Measurements from ENCODE around the gene HOMER3. TPM values are rescaled to one million over a fixed set of nuclear protein-coding genes. Genes with fewer than 3 reads are reported as not detected.
"Not testable (repeated sequence)": the region's sequence is repeated elsewhere in the genome, so short reads cannot be mapped to it uniquely, and the experiment has no call there.

The HOMER3 gene
- polyA plus RNA-seq, 1 donor from 2014 or later: 25.2 TPM

GRCh38 chr19:18905513-18906236, 35.3 kb downstream of the HOMER3 start:
- Mint-ChIP-seq H3K4me1 (peaks cover 0 to 4% (median 0%) of the 10 kb centered on the region in 3 donors), H3K9me3 (no peaks in the 10 kb centered on the region), H3K4me3 (no peak overlapping the region), H3K27ac (peak overlapping the region in 1 of 3 donors; percentile 14), H3K36me3 (peaks cover 5% of the 10 kb centered on the region), H3K27me3 (no peaks in the 10 kb centered on the region)

GRCh38 chr19:18905058-18905456, 36.0 kb downstream of the HOMER3 start:
- peak overlapping the region in 1 of 3 donors; percentile 14 for H3K27ac Mint-ChIP-seq
- H3K9me3 Mint-ChIP-seq: no peaks in the 10 kb centered on the region
- no peaks in the 10 kb centered on the region for H3K27me3 Mint-ChIP-seq
- peaks cover 6% of the 10 kb centered on the region for H3K36me3 Mint-ChIP-seq
- H3K4me3 Mint-ChIP-seq: no peak overlapping the region
- H3K4me1 Mint-ChIP-seq: peaks cover 0 to 4% (median 0%) of the 10 kb centered on the region in 3 donors

- H3K36me3 Mint-ChIP-seq: peaks cover 7% of the 10 kb centered on the region
- peaks cover 0 to 4% (median 0%) of the 10 kb centered on the region in 3 donors for H3K4me1 Mint-ChIP-seq
- H3K27me3 Mint-ChIP-seq: no peaks in the 10 kb centered on the region
- H3K4me3 Mint-ChIP-seq: no peak overlapping the region
- H3K9me3 Mint-ChIP-seq: no peaks in the 10 kb centered on the region
- H3K27ac Mint-ChIP-seq: no peak overlapping the region
Measured at GRCh38 chr19:18904334-18905057, 36.5 kb downstream of the HOMER3 start.

- H3K9me3 Mint-ChIP-seq: no peaks in the 10 kb centered on the region
- H3K36me3 Mint-ChIP-seq: peaks cover 7% of the 10 kb centered on the region
- no peak overlapping the region for H3K27ac Mint-ChIP-seq
- H3K4me1 Mint-ChIP-seq: peaks cover 0 to 4% (median 0%) of the 10 kb centered on the region in 3 donors
- H3K4me3 Mint-ChIP-seq: no peak overlapping the region
- no peaks in the 10 kb centered on the region for H3K27me3 Mint-ChIP-seq
Measured at GRCh38 chr19:18903156-18904037, 37.6 kb downstream of the HOMER3 start.

GRCh38 chr19:18902519-18902918, 38.5 kb downstream of the HOMER3 start:
- not testable (repeated sequence) for H3K27ac Mint-ChIP-seq

GRCh38 chr19:18901491-18901890, 39.5 kb downstream of the HOMER3 start:
- Mint-ChIP-seq H3K27me3 (peaks cover 12% of the 10 kb centered on the region), H3K36me3 (peaks cover 7% of the 10 kb centered on the region), H3K27ac (no peak overlapping the region), H3K9me3 (no peaks in the 10 kb centered on the region), H3K4me3 (no peak overlapping the region), H3K4me1 (peaks cover 0 to 6% (median under 1%) of the 10 kb centered on the region in 3 donors)

More at GRCh38 chr19:18902519-18902918, 38.5 kb downstream of the HOMER3 start:
- not testable (repeated sequence) for H3K9me3 Mint-ChIP-seq, H3K36me3 Mint-ChIP-seq, H3K4me3 Mint-ChIP-seq, H3K4me1 Mint-ChIP-seq, H3K27me3 Mint-ChIP-seq

GRCh38 chr19:18900700-18901481, 40.1 kb downstream of the HOMER3 start:
- peaks cover 0 to 7% (median 2%) of the 10 kb centered on the region in 3 donors for H3K4me1 Mint-ChIP-seq
- peaks cover 8% of the 10 kb centered on the region for H3K36me3 Mint-ChIP-seq
- peaks cover 13% of the 10 kb centered on the region for H3K27me3 Mint-ChIP-seq
- no peaks in the 10 kb centered on the region for H3K9me3 Mint-ChIP-seq
- peak overlapping the region in 1 of 3 donors; percentile 39 for H3K27ac Mint-ChIP-seq
- H3K4me3 Mint-ChIP-seq: no peak overlapping the region

- Mint-ChIP-seq H3K27ac (peak overlapping the region in 1 of 3 donors; percentile 39), H3K36me3 (peaks cover 7% of the 10 kb centered on the region), H3K27me3 (peaks cover 13% of the 10 kb centered on the region)
Measured at GRCh38 chr19:18899624-18900560, 41.1 kb downstream of the HOMER3 start.

GRCh38 chr19:18898607-18899408, 42.2 kb downstream of the HOMER3 start:
- Mint-ChIP-seq H3K4me3 (no peak overlapping the region), H3K27ac (no peak overlapping the region), H3K9me3 (no peaks in the 10 kb centered on the region), H3K4me1 (peaks cover 0 to 8% (median 2%) of the 10 kb centered on the region in 3 donors), H3K27me3 (peaks cover 17% of the 10 kb centered on the region), H3K36me3 (peaks cover 7% of the 10 kb centered on the region)

More at GRCh38 chr19:18899624-18900560, 41.1 kb downstream of the HOMER3 start:
- H3K4me3 Mint-ChIP-seq: no peak overlapping the region
- H3K4me1 Mint-ChIP-seq: peaks cover 0 to 9% (median 2%) of the 10 kb centered on the region in 3 donors
- H3K9me3 Mint-ChIP-seq: no peaks in the 10 kb centered on the region

GRCh38 chr19:18898081-18898606, 42.9 kb downstream of the HOMER3 start:
- peaks cover 0 to 10% (median 2%) of the 10 kb centered on the region in 3 donors for H3K4me1 Mint-ChIP-seq
- H3K9me3 Mint-ChIP-seq: no peaks in the 10 kb centered on the region
- peak overlapping the region in 1 of 4 donors; percentile 63 for H3K4me3 Mint-ChIP-seq
- H3K27ac Mint-ChIP-seq: no peak overlapping the region
- H3K27me3 Mint-ChIP-seq: peaks cover 22% of the 10 kb centered on the region
- peaks cover 7% of the 10 kb centered on the region for H3K36me3 Mint-ChIP-seq

GRCh38 chr19:18897094-18898029, 43.7 kb downstream of the HOMER3 start:
- Mint-ChIP-seq H3K36me3 (peaks cover 7% of the 10 kb centered on the region), H3K4me3 (peak overlapping the region in 3 of 4 donors; percentile 3 to 81 (median 63)), H3K9me3 (no peaks in the 10 kb centered on the region), H3K4me1 (peaks cover 0 to 10% (median 2%) of the 10 kb centered on the region in 3 donors), H3K27ac (peak overlapping the region in 1 of 3 donors; percentile 5), H3K27me3 (peaks cover 26% of the 10 kb centered on the region)
